IPS-18c (cell line): ENCODE data around the gene BRINP3.

Experiments
- H3K4me3 ChIP-seq: 2 replicates; pipeline ENCODE4 v1.7.0; 2013; ENCODE audit warnings: low read depth, mild to moderate bottlenecking, low read length, moderate library complexity; ENCODE audit not compliant: insufficient read depth
- H3K9me3 ChIP-seq: one replicate; pipeline ENCODE4 v1.6.1; 2013; ENCODE audit warnings: mild to moderate bottlenecking, low read length, moderate library complexity; ENCODE audit not compliant: control insufficient read depth, insufficient read depth

The BRINP3 gene

DNA sequence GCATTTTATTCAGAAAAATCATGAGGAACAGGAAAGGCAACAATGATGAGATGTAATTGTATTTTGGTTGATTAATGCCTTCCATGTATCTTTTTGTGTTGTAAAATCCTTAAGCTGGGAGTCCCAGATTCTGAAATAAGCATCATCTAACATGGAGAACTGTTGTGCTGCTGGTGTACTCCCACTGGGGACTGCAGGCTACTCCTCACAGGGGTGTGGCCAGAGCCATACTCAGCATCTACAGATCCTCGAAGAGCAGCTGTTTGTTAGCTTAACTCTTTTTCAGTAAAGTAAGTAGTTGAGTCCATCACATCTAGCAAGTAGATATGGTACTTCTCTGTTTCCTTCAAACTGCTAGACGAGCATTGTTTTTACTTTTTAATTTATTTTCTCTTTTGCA is 358.0 kb downstream of the BRINP3 start:
- no peak overlapping the region for H3K4me3 ChIP-seq
- no peaks in the 10 kb centered on the region for H3K9me3 ChIP-seq

DNA sequence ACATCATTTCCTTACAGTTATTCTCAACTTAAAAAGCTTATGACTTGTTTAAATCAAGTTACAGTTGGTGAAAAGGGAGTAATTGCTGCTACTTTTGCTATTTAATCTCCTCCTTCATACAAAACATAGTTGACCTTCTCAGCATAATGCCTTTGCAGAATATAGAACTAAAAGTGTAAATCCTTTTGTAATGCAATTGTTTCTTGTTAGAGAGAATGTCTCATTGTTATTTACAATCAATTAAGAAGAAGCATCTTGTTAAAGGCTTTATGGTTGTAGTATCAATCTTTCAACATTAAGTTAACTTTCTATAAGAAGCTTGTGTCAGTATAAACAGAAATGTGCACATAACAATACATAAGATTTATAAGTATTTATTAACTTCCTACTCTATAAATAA is 360.7 kb downstream of the BRINP3 start:
- no peak overlapping the region for H3K4me3 ChIP-seq
- H3K9me3 ChIP-seq, result no peaks in the 10 kb centered on the region

DNA sequence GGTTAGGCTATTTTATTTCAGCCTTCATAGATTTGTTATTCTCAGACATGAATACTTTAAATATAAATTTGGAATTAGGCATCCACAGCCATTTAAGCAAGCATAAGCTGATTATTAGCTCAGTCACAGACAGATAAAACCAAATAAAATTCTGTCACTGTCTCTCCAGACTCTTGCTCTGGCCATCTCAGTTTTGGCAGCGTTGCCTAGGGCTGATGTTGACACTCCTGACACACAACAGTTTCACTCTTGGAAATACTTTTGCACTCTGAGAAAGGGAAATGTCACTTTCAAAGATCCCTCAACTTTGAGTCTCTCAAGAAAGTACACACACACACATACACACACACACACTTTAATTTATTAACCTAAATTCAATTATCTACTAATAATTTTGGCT is 372.7 kb downstream of the BRINP3 start:
- Histone ChIP-seq H3K9me3 (no peaks in the 10 kb centered on the region), H3K4me3 (no peak overlapping the region)

DNA sequence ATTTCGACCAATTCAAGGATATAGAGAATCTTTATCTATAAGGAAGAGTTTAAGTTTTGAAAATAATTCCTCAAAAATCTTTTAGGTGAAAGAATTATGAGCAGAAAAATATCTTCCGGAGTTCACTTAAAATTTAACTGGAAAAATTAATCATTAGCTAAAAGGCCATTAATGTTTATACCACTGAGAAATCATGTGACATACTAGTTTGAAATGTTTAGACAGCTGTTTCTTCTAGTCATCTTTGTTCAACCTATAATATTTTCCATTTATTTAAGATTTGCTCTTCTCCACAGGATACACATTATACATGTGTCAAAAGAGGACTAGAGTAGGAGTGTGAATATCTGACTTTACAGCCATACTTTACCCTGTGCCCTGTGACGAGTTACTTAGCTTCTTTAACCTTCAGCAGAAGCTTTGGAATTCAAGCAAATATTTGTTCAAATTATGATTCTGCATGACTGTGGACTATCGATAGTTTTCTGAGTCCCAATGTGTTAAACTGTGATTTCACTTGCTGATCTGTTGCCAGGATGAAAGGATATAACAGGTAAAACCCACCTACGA is 374.8 kb downstream of the BRINP3 start:
- H3K9me3 ChIP-seq, result no peaks in the 10 kb centered on the region
- no peak overlapping the region for H3K4me3 ChIP-seq

DNA sequence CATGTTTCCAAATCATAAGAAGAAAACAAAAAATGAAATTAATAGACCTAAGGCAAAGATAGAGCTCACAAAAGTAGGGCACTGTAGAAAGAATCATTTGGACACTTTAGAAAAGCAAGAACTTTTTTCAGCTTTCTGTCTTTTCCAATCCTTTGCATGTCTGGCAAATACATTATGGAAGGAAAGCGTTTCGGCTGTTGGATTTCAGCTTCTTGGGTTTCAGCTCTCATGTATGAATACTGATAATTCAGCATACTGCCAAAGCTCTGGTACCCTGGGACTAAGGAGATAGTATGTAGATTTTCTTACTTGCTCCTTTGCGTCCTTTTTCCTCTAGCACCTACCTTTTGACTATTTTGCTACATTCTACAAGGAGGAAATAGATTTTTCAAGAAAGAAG is 375.9 kb downstream of the BRINP3 start:
- Histone ChIP-seq H3K4me3 (no peak overlapping the region), H3K9me3 (no peaks in the 10 kb centered on the region)

DNA sequence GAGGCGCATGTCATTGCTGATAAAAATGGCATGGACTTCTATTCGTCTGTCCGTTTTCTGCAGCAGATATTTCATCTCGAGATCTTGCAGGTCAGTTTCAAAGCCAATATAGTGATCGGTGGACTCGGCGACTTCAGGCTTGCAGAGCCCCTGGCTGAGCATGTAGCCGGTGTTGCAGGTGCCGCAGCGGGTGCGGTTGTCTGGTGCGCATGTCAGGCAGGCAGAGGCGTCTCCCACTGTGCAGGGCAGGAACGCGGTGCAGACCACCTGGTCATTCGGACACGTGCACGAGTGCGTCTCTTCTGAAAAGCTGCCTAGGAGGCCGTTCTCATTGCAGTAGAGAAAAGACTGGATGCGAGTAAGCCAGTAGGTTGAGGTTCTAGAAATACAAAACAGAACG is 378.9 kb downstream of the BRINP3 start:
- no peak overlapping the region for H3K4me3 ChIP-seq
- H3K9me3 ChIP-seq, result no peaks in the 10 kb centered on the region

DNA sequence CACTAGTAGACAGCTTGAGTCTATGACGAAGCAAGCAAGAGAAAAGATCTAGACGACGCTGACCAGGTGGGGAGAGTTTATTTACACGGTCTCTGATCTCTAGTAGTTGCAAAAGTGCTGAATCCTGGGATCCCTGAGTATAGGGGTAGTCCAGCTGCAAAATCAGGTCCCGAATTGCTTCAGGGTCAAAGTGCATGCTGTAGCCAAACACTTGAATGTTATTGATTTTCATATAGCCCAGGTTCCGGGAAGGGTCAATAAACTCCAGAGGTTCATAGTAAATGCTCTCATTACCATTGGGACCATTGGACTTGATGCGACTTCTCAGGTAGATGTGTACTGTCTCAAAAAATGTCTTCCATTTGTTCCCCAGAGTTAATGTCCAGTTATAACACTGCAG is 379.6 kb downstream of the BRINP3 start:
- Histone ChIP-seq H3K9me3 (no peaks in the 10 kb centered on the region), H3K4me3 (no peak overlapping the region)

DNA sequence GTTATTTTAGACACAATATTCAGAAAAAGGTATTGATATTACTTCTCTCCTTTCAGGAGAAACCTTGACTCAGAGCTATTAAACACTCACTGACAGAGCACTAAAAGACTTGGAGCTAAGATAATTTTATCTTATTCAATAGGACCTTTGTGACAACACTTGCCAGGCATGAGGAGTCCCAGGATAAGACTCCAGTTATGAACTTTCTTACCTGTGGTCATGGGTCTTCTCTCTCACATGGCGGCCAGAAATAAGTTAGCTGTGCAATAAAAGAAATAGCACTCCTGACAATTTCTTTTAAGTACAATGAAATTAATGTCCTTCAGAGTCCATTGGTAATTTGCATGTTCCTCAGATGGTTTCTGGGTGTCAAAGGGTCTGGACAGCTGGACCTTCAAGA is 382.1 kb downstream of the BRINP3 start:
- Histone ChIP-seq H3K9me3 (no peaks in the 10 kb centered on the region), H3K4me3 (no peak overlapping the region)

DNA sequence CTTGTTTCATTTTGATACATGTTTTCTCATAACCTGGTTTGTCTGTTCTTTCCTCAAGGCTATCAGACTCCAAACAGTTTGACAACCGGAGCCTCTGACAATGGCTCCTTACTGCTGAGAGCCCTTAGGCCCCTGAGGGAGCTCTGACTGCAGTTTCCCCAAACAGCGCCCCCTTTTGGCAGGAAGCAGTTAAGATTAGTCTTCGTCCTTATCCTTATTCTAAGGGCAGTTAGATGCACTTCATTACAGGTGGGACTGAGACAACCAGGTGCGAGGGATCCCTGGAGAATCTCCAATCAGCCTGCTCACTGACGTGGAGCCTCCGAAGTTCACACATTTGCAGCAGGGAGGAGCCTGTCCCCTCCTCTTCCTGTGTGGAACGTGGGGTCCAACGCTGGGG is 393.1 kb downstream of the BRINP3 start:
- Histone ChIP-seq H3K4me3 (no peak overlapping the region), H3K9me3 (no peaks in the 10 kb centered on the region)

DNA sequence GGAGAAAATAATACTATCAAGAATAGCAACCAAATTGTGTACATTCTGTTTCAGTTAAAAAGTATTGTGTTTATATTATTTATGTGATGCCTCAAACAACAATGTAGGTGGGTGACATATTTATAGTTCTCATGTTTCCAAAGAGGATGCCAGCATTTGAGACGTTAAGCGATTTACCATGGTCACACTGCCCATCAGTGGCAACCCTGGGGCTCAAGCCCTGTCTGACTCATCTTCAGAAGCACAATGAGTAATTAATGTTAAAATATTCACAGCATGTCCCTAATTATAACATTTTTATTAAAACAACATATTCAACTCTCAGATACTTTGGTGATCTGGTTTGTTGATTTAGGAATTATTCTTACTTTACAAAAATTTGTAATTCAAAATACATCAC is 409.4 kb downstream of the BRINP3 start:
- H3K9me3 ChIP-seq, result no peaks in the 10 kb centered on the region
- H3K4me3 ChIP-seq, result no peak overlapping the region

DNA sequence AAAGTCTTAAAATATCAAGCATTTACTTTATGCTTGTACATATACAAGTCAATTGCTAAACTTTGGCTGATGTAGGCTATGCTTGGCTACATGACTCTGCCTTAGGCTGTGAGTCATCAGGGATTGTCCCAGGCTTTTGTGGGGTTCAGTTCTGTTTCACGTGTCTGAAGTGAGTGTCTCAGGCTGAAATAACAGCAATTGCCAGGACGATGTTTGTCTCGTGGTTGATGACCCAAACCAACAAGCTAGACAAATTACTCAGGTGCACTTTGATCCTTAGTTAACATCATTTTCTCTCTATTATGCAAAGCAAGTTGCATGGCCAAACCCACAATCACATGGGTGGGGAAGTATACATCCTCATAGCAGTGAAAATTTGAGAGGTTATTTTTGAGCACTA is 410.1 kb downstream of the BRINP3 start:
- no peaks in the 10 kb centered on the region for H3K9me3 ChIP-seq
- no peak overlapping the region for H3K4me3 ChIP-seq

DNA sequence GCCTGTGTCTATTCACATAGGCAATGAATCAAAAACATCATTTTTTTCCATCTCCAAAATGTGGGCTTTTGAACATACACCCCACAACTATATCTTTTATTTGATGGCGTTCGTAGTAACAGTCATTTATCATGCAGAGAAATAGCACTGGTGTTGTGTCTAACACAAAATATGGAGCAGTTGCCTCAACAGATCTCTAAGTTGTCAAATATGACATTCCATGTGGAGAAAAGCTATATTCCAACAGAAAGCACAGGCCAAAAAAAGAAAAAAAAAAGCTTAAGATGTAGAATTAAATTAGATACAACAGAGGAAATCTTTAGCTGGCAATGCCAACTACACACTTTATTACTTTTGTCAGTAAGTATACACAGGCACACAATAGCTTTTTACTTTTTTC is 411.7 kb downstream of the BRINP3 start:
- H3K4me3 ChIP-seq, result no peak overlapping the region

DNA sequence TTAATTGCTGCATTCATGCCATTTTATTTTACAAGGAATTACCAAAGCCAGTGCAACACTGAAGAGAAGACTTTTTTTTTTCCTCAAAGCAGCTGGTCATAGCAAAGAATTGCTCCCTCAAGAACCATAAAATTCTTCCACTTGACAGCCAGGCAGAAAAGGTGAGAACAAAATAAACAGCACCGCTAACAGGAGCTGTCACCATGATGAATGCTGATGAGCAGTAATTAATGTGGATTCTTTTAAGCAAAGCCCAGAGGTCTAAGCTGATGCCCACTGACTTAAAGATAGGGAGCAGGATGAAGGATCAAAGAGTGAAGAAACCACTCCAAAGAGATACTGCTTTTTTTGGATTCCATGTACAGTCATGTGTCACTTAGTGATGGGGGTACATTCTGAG is 428.4 kb downstream of the BRINP3 start:
- Histone ChIP-seq H3K9me3 (no peaks in the 10 kb centered on the region), H3K4me3 (no peak overlapping the region)

More for the DNA sequence above, 411.7 kb downstream of the BRINP3 start:
- H3K9me3 ChIP-seq, result no peaks in the 10 kb centered on the region
